Keratinocyte (primary cell): ENCODE data around the gene RCOR3.

ENCODE experiments used
- EZH2 ChIP-seq: IDR thresholded peaks from one replicate; pipeline ENCODE4 v1.6.1; 2012; ENCODE audit warnings: inconsistent platforms, mild to moderate bottlenecking, low read length, moderate library complexity
- TF ChIP-seq, protein P1 (sequence below), 3 experiments: IDR thresholded peaks in 1 of 3; conservative IDR thresholded peaks in 1 of 3; optimal IDR thresholded peaks in 1 of 3; 2 replicates in 2 of 3; 3 replicates in 1 of 3; pipeline versions ENCODE3 to v1.5.1; 2011; ENCODE audit warnings: low read length in 3 of 3, mild to moderate bottlenecking in 3 of 3, moderate library complexity in 2 of 3, control low read depth in 1 of 3, inconsistent platforms in 1 of 3; ENCODE audit not compliant: insufficient read depth in 2 of 3; ENCODE audit errors: extremely low read depth in 1 of 3

- TF ChIP-seq, protein P1, sequence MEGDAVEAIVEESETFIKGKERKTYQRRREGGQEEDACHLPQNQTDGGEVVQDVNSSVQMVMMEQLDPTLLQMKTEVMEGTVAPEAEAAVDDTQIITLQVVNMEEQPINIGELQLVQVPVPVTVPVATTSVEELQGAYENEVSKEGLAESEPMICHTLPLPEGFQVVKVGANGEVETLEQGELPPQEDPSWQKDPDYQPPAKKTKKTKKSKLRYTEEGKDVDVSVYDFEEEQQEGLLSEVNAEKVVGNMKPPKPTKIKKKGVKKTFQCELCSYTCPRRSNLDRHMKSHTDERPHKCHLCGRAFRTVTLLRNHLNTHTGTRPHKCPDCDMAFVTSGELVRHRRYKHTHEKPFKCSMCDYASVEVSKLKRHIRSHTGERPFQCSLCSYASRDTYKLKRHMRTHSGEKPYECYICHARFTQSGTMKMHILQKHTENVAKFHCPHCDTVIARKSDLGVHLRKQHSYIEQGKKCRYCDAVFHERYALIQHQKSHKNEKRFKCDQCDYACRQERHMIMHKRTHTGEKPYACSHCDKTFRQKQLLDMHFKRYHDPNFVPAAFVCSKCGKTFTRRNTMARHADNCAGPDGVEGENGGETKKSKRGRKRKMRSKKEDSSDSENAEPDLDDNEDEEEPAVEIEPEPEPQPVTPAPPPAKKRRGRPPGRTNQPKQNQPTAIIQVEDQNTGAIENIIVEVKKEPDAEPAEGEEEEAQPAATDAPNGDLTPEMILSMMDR (optimal IDR thresholded peaks at IDR 0.05 in 1 of 3, IDR thresholded peaks at IDR 0.05 in 1 of 3, conservative IDR thresholded peaks at IDR 0.05 in 1 of 3; ENCODE audit: extremely low read depth in 1 of 3, insufficient read depth in 2 of 3, low read length in 3 of 3), result no peak
- TF ChIP-seq EZH2, result no peak
Observed at GRCh38 chr1:211261229-211261628, 2.1 kb downstream of the RCOR3 start.
